Urothelium cell line (cell line): ENCODE measurements around the gene TM9SF3.

Source experiments
- DNase-seq: peaks from one replicate; pipeline ENCODE4 v3.0.0; 2011; ENCODE audit warnings: low spot score, mixed read lengths
- FAIRE-seq: peaks from 2 replicates; lab custom pipeline; 2011; peaks lifted over from hg19 to GRCh38; lab: Jason Lieb, UNC

TM9SF3 gene

DNA sequence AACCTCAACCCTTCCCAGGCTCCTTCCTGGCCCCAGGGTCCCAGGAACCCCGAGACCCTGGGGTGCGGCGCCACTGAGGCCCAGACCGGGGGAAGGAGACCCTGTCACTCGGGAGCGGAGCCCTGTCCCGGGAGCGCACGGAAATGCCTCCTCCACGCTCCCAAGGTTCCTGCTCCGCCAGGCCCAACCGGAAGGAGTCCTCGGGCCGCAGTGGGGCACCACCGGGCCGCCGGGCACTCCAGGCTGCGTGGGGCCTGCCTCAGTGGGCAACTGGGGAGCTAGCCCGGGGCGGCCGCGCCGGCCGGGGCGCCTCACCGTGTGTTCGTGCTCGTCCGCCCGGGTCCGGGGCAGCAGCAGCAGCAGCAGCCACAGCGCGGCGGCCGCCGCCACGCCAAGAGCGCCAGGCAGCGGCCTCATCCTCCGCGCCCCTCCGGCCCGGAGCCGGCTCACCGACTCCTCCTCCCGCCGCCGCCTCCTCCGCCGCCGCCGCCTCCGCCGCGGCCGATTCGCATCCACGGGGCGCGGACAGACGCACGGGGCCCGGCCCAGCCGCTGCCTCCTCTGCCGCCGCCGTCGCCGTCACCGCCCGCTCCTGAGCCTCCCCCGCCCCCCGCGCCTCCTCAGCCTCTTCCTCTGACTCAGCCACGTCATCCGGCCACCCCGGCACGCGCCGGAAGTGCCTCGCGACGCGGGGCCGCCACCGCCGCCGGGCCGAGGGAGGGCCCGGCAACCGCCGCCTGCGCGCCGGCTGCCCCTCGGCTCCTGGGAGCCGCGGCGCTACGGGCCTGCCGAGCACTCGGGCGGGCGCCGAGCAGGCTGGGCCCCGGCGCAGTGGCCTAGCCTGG, at the start of gene TM9SF3:
Gene TM9SF3 (minus strand): TSS at position 594 of the 845 bp plus-strand sequence. CDS start 177 bp downstream, at position 417.
- DNase-seq = peak; percentile 92
- FAIRE-seq = peak; percentile 48

DNA sequence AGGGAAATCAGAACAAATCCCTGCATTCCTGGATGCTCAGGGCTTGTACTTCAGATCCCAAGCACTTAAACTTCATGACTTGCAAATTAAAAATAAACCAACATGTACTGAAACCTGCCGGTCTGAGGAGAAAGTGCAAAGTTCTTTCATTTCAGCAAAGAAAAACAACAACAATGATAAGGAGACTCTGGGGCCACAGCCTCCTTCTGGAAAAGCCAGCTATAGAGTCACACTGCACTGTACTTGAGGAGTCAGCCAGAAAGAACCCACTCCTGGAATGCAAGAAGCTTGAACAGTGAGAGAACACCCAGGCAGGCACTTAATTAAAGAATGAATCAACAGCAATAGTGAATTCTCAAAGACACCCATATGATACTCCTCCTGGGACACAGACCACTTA, 49.7 kb upstream of the TM9SF3 start:
- FAIRE-seq (no peak), DNase-seq (no peak)

DNA sequence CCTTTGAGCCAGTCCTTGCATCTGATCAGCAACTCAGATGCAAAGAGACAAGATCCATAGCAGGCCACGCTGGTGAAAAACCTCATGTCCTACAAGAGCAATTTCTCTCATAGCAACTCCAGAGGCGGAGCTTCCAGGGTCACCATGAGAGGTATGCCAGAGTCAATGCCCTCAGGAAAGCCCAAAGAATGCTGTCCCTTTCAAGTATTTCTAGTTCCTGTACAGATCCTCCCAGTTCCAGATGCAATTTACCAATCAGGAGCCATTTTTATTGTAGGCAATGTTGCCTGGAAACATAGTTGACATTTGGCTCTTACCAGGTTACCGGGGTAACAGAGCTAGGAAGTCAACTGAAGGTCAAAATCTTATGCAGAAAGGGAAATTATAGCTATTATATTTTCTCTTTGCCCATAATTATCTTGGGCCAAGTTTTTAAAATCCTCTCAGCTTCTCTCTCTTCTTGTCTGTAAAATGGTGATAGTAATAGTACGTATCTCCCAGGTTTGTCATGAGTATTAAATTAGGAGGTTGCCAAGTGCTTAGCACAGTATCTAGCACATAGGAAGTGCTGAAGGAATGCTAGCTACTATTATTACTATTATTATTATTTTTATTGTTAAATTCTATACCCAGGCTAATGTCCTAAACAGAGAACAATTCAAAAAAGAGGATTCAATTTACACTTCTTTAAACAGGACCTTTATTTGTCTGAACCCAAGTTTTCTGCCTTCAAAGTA, 46.3 kb upstream of the TM9SF3 start:
- no peak for DNase-seq
- no peak for FAIRE-seq

DNA sequence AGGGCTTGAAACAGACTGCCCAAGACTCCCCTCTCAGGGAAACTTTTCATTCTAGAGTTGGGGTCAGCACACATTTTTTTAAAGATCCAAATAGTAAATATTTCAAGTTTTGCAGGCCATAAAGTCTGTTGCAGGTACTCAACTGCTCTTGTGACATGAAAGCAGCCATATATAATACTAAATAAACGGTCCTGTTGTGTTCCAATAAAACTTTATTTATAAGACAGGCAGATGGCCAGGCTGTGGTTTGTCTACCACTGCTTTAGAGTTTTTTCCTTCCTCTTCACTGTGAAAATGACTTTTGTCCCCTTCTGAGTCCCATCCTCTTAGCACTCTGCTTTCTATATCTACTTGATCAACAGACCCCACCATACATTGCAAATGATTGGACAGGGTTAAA, 40.5 kb upstream of the TM9SF3 start:
- no peak for FAIRE-seq

DNA sequence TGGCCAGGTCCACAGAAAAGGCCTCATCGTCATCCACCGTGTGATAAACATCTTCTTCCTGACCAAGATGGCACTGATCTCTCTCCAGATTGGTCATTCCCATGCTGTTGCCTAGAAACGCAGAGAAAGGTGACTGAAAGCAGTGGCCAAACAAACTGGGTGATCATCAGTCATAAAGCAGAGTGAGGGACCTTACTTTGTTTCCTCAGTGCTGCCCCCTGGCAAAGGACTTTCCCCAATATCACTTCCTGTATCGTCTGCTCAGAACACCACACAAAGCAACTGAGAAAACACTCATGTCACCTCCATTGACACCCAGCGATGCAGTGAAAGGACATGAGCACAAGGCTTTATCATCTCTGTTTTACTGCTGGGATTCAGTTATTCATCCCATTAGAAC, 40.0 kb upstream of the TM9SF3 start:
- FAIRE-seq (no peak), DNase-seq (no peak)

More for the DNA sequence above, 40.5 kb upstream of the TM9SF3 start:
- DNase-seq = no peak

GRCh38 chr10:96625173-96625572, 38.4 kb upstream of the TM9SF3 start:
- no peak for DNase-seq
- no peak for FAIRE-seq

DNA sequence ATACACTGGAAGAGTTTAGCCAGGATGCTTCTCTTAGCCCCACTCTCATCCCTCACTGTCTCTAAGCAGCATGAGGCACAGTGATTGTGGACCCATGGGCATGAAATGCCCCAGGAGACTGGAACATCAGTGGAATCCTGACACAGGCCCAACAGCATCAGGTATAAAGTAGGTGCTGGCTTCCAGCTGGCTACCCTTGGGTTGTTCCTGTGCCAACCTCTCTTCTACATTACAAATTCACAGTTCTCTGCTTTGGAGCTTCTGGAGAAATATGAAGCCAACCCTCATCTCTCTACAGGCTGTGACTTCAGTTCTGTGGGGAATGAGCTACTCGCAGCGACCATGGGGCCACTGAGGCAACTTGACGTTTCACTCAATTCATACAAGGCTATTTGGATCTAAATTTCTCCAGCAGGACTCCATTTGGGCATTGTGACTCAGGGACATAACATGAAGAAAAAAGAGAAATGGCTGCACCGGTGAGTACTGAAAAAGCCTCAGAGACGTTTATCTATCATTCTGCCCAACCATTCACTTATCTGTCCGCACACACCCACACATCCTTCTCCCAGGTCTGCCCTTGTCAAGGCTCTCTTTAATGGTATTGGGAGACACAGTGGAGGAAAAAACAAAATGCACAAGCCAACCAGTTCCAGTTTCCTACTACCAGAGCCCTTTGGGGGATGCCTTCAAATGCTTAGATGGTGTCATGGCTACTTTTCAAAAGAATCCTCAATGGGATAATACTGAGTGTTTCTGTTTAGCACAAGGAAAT, 35.4 kb upstream of the TM9SF3 start:
- DNase-seq (no peak), FAIRE-seq (no peak)

- DNase-seq = no peak
- no peak for FAIRE-seq
Observed at GRCh38 chr10:96619796-96620773, 33.3 kb upstream of the TM9SF3 start.

GRCh38 chr10:96619120-96619519, 32.3 kb upstream of the TM9SF3 start:
- FAIRE-seq = no peak
- DNase-seq = no peak

GRCh38 chr10:96618653-96619052, 31.8 kb upstream of the TM9SF3 start:
- DNase-seq (no peak), FAIRE-seq (no peak)

- DNase-seq = no peak
- no peak for FAIRE-seq
Observed at GRCh38 chr10:96616961-96617360, 30.1 kb upstream of the TM9SF3 start.

DNA sequence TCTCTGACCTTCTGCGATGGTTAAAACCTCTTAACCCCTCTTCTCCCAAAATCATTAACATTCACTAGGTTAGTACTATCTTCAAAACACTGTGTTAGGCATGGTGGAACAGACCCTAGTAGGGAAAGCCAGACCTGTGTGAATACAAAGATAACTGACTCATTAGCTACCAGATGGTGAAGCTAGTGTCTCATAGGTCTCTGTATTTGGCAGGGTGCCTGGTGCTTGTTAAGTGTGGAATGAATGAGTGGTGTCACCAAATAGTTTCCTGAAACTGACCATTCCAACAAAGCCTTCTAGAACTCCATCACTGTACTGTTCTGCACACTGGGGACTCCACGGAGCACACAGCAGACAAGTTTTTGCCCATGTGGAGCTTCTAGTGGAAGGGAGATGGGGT, 27.7 kb upstream of the TM9SF3 start:
- no peak for FAIRE-seq

DNA sequence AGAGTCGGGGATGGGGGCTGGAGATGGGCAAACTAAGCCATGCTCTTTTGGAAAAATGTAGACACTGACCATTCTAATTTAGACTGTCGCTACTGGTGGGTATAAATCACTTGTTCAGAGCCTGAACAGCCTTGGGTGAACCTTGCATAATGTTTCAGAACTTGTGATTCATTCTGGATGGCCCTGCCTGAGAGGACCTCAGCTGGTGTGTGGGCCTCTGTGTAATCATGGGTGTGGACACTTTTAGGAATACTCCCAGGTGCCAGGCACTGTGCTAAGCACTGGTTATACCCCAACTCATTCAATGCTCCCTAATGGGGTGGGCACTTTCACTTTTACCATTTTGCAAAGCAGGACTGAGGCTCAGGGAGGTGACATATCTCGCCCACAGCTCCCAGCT, 26.8 kb upstream of the TM9SF3 start:
- no peak for DNase-seq
- FAIRE-seq = no peak

More for the DNA sequence above, 27.7 kb upstream of the TM9SF3 start:
- peak; percentile 78 for DNase-seq

- DNase-seq (no peak), FAIRE-seq (no peak)
Observed at GRCh38 chr10:96612055-96612830, 25.4 kb upstream of the TM9SF3 start.

GRCh38 chr10:96610817-96611216, 24.0 kb upstream of the TM9SF3 start:
- no peak for FAIRE-seq

GRCh38 chr10:96609510-96609909, 22.7 kb upstream of the TM9SF3 start:
- FAIRE-seq (no peak), DNase-seq (no peak)

More at GRCh38 chr10:96610817-96611216, 24.0 kb upstream of the TM9SF3 start:
- no peak for DNase-seq

GRCh38 chr10:96608805-96609204, 22.0 kb upstream of the TM9SF3 start:
- DNase-seq (no peak), FAIRE-seq (no peak)

GRCh38 chr10:96608262-96608661, 21.4 kb upstream of the TM9SF3 start:
- DNase-seq = no peak
- FAIRE-seq = no peak

- DNase-seq (no peak), FAIRE-seq (no peak)
Observed at GRCh38 chr10:96606946-96607345, 20.1 kb upstream of the TM9SF3 start.
